ENCODE data around the gene RHOH.
"Not testable (repeated sequence)": the region's sequence is repeated elsewhere in the genome, so short reads cannot be mapped to it uniquely, and the experiment has no call there.

Gene RHOH

GRCh38 chr4:40262077-40262528 lies 65.3 kb downstream of the RHOH start:
- no peak for DNase-seq (ENCODE audit: low read depth)

GRCh38 chr4:40262861-40263260 lies 66.0 kb downstream of the RHOH start:
- no peak for DNase-seq (ENCODE audit: low read depth)

DNA sequence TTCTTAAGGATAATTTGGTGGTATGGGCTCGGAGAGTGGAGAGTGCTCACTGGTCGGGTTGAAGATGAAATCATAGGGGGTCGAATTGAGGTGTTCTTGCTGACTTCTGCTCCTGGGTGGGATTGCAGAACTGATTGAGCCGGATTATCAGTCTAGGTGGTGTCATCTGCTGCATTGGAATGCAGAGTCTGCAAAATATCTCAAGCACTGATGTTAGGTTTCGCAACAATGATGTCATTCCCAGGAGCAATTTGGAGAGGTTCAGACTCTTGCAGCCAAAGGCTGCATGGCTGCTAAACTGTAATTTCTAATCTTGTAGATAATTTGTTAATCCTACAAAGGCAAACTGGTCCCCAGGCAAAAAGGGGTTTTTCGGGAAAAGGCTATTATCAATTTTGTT lies 67.7 kb downstream of the RHOH start:
- DNase-seq (ENCODE audit: low read depth), result no peak

GRCh38 chr4:40264995-40265909 lies 68.4 kb downstream of the RHOH start:
- no peak for DNase-seq (ENCODE audit: low read depth)

GRCh38 chr4:40265910-40266274 lies 69.1 kb downstream of the RHOH start:
- DNase-seq (ENCODE audit: low read depth), result no peak

DNA sequence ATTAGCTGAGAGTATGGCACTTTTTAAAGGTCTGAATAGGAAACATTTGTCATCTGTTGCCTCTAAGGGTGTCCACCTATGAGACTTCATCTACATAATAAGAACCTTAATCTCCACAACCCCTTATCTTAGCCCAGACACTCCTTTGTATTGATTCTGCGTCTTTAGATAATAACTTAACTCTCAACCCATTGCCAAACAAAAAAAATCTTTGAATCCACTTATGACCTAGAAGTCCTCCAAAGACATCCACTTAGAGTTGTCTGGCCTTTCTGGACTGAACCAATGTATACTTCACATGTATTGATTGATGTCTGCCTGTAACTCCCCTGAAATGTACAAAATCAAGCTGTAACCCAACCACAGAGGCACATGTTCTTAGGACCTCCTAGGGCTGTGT lies 72.3 kb downstream of the RHOH start:
- DNase-seq (ENCODE audit: low read depth), result no peak

DNA sequence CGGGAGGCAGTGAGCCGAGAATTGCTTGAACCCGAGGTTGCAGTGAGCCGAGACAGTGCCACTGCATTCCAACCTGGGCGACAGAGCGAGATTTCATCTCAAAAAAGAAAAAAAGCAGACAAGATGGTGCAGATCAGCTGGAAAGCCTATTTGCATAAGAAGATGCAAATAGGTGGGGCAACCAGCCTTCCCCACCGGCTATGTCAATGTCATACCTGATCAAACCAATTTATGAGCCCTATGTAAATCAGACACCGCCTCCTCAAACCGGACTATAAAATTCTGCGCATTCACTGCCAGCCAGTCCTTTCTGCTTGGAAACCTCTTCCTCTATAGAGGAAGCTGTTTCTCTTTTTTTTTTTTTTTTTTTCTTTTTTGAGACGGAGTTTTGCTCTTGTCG lies 73.8 kb downstream of the RHOH start:
- DNase-seq (ENCODE audit: low read depth), result no peak

DNA sequence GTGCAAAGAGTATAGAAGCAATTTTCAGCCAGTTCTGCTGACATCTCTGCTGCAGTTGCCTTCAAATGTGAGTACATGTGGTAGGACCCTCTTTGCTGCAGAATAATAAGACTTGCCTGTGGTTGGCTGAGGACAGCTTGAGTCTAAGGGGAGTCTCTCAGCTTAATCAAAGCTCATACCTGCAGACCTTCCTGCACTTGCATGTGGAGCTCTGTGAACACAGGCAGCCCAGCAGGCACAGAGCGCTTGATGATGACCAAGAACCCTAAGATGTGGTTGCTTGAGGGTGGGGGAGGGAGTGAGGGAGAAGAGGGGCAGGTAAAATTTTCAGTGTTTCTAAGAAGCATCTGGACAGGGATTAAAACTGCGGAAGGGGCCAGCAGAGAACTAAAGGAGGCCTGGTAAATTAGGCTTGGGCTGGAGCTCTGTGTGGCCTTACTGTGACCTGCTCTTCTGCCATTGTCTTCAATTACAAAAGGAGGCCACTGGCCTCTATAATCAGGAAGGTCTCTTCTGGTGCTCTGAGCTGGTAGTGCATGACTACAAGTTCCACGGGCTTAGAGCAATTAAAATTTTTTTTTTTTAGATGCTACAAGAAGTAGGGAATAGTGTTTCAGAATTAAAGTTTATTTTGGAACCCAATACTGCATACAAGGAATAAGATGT lies 78.4 kb downstream of the RHOH start:
- DNase-seq (ENCODE audit: low read depth), result no peak

- no peak for DNase-seq (ENCODE audit: low read depth)
Observed at GRCh38 chr4:40276546-40276945, 79.7 kb downstream of the RHOH start.

GRCh38 chr4:40280586-40280985 lies 83.8 kb downstream of the RHOH start:
- no peak for DNase-seq (ENCODE audit: low read depth)

DNA sequence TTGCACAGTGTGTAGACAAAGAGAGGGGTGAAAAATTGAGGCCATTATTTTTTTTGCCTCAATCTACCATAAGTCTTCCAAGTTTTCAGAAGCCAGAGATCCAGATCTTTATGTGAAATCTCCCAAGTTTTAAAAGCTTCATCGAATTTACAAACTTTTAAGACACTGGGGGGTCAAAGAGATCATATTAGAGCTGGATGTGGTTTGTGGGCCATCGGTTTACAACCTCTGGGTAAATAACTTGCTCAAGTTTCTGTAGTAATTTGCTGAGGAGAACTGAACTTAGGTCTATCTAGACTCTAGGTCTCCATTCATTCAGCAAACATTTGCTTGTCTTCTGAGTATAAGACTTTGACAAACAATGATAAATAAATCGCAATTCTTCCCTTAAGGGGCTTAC lies 84.3 kb downstream of the RHOH start:
- DNase-seq (ENCODE audit: low read depth), result no peak

- DNase-seq (ENCODE audit: low read depth), result no peak
Observed at GRCh38 chr4:40281913-40282312, 85.1 kb downstream of the RHOH start.

DNA sequence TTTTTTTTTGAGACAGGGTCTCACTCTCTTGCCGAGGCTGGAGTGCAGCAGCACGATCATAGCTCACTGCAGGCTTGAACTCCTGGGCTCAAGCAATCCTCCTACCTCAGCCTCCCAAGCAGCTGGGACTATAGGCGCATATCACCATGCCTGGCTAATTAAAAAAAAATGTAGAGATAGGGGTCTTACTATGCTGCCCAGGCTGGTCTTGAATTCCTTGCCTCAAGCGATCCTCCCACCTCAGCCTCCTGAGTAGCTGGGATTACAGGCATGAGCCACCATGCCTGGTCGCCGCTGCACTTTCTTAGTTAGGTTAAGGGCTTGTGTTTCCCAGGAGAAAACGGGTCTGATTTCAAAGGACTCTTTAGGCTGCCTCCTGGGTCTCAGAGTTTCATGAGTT lies 86.0 kb downstream of the RHOH start:
- DNase-seq (ENCODE audit: low read depth), result not testable (repeated sequence)

- no peak for DNase-seq (ENCODE audit: low read depth)
Observed at GRCh38 chr4:40283413-40283812, 86.6 kb downstream of the RHOH start.

DNA sequence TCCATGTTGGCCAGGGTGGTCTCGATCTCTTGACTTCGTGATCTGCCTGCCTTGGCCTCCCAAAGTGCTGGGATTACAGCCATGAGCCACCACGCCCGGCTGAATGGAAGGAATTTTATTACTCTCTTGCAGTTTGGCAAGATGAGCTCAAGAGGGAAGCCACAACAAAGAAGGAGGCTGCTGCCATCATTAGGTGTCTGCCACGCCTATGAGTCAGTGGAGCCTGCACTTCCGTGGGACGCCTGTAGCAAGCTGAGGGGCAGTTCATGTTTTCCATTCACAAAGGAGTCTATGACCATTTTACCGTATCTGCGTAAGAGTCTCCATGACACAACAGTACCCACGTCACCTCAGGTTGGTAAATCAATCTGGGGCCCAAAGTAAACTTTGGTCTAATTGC lies 87.1 kb downstream of the RHOH start:
- peak; percentile 72 for DNase-seq (ENCODE audit: low read depth)

DNA sequence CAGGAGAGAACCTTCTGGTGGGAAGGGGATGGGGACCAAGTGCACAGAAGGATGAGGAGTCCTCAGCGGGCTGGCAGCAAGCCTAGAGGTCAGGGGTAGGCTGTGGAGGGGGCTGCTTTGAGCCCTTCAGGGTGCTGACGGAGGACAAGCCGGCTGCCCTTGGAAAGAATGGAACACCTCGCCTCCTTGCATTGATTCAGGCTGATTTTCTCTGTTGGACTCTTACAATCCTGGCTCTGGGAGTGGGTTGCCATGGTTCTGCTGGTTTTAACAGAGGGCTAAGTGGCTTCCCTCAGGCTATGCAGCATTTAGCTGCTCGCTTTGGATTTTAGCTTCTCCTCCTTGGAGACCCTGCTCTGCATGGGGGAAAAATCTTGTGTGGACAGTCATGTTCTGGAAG lies 88.9 kb downstream of the RHOH start:
- DNase-seq (ENCODE audit: low read depth), result no peak

DNA sequence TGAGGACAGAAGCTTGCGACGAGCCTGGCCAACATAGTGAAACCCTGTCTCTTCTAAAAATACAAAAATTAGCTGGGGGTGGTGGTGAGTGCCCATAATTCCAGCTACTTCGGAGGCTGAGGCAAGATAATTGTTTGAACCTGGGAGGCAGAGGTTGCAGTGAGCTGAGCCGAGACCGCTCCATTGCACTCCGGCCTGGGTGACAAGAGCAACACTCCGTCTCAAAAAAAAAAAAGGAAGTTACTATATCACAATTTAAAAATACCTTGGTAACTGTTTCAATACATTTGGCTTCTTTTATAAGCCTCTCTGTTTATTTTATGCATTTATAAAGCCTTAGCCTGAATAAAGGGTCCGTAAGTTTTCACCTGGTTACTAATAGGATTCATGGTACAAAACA lies 91.7 kb downstream of the RHOH start:
- no peak for DNase-seq (ENCODE audit: low read depth)

GRCh38 chr4:40289366-40290188 lies 92.7 kb downstream of the RHOH start:
- DNase-seq (ENCODE audit: low read depth), result no peak

DNA sequence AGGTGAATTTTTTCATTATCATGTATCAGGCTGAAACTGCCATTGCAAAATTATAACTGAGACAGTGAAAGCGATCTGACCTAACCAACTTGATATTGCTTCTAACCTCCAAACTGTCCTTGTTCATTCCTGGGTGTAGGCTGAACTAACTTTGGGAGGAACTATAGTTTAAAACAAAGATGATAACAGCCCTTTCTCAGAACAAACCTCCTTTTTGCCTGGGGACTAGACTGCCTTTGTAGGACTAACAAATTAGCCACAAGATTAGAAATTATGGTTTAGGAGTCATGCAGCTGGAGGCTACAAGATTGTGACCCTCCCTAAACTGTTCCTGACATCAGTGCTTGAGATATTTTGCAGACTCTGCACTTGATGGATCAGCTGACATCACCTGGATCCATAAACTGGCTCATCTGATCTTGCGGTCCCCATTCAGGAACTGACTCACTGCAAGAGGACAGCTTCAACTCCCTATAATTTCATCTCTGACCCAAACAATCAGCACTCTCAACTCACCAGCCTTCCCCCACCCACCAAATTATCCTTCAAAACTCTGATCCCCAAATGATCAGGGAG lies 93.9 kb downstream of the RHOH start:
- DNase-seq (ENCODE audit: low read depth), result not testable (repeated sequence)

- DNase-seq (ENCODE audit: low read depth), result no peak
Observed at GRCh38 chr4:40292313-40292759, 95.5 kb downstream of the RHOH start.

- DNase-seq (ENCODE audit: low read depth), result no peak
Observed at GRCh38 chr4:40294339-40294738, 97.5 kb downstream of the RHOH start.

- DNase-seq (ENCODE audit: low read depth), result not testable (repeated sequence)
Observed at GRCh38 chr4:40295030-40295429, 98.2 kb downstream of the RHOH start.

Measured in activated T-helper 9 cell treated with anti-CD3 and anti-CD28 coated beads, Interleukin-2, amount 50 U/mL, for 16 hours (primary cell).